H1 (cell line): ENCODE results near the gene ADM2. TPM values are rescaled to one million over a fixed set of nuclear protein-coding genes. Genes with fewer than 3 reads are reported as not detected.

Experiments used
- BACH1 ChIP-seq: IDR thresholded peaks from 2 replicates; pipeline ENCODE4 v1.6.1; 2012; ENCODE audit warnings: low read length, improper control_type of control experiment
- CHD7 ChIP-seq: fragments of 300-600 bp; sonication (generic); IDR thresholded peaks from 2 replicates; pipeline ENCODE4 v1.7.1; 2012; ENCODE audit warnings: low read length, moderate library complexity, mild to moderate bottlenecking, inconsistent platforms; ENCODE audit not compliant: insufficient replicate concordance
- HDAC6 ChIP-seq: IDR thresholded peaks from one replicate; pipeline ENCODE4 v1.7.1; 2012; ENCODE audit warnings: low read depth, mild to moderate bottlenecking, inconsistent platforms, low read length, moderate library complexity
- MAFK ChIP-seq: IDR thresholded peaks from 2 replicates; pipeline ENCODE4 v1.6.1; 2012; ENCODE audit warnings: low read depth, mild to moderate bottlenecking, improper control_type of control experiment, low read length
- RFX5 ChIP-seq: IDR thresholded peaks from 2 replicates; pipeline ENCODE4 v1.6.1; 2011; ENCODE audit warnings: low read depth, low read length, improper control_type of control experiment, borderline replicate concordance
- polyA plus RNA-seq, 7 experiments: library from polyadenylated mRNA; depleted of rRNA in 3 of 7; stranded (reverse) in 5 of 7; unstranded in 2 of 7; fragments of >200 nt in 5 of 7; fragments of 200-250 nt in 2 of 7; gene quantifications; 1 replicate in 5 of 7; 2 replicates in 1 of 7; 4 replicates in 1 of 7; pipeline versions ENCODE4 v1.2.1 to v1.2.3, GENCODE V29; 2011 to 2013; ENCODE audit warnings: missing spikeins in 2 of 7, mixed read lengths in 2 of 7
- total RNA-seq: library from RNA; stranded (reverse); fragmentation: NEBNext Ultra II Directional; extraction: Animal tissue kit (Norgen Biotek cat#: 25700); gene quantifications from 2 replicates; pipeline ENCODE4 v1.2.1, GENCODE V29; 2021

The ADM2 gene
- total and polyA plus RNA-seq, 2 of the 8 experiments (the other 6 are each of a cell fraction or from before 2014, with no cell fraction given), result 3.3 to 7.5 TPM

DNA sequence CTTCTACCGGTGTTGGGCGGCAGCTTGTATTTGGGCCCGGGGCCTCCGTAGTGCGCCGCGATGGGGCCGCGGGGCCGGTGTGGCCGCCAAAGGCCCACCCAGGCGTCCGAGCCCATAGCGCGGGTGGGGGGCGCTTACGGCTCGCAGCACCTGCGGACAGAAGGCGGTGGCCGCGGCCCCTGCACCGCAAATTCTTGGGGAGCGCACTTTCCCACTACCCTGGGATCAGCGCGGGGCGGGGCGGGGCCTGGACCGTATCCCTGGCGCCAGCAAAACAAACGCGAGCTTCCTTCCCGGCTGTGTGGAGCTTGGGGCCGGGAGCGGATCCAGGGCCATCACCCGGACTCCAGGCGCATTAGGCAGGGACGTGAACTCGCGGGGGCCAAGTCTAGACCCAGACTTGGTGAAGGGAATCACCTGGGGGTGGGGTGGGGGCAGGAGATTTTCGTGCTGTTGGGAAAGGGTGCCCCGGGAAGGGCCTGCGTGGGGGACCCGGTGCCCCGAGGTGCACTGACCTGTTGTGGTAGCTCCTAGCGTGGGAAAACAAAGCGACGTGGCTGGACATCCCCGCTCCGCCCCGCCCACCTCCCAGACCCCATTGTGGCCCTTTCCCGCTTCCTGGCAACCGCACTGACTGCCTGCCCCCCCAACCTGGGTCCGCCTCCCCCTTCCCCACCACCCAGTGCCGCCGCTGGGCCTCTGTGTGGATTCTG lies 50.8 kb downstream of the ADM2 start (continued):
- TF ChIP-seq CHD7 (no peak), HDAC6 (no peak), RFX5 (no peak), MAFK (no peak), BACH1 (no peak)
